Measurements from ENCODE around the gene ITGB2.

Gene ITGB2

GRCh38 chr21:44920694-44921604, at the start of gene ITGB2:
Gene ITGB2, minus strand, starts transcription at chr21:44920899. Its CDS starts 10,117 bp downstream, at chr21:44910782.
- Histone ChIP-seq H3K4me3 (peak within 1 kb of the TSS; percentile 32 to 52 (median 42)), H3K27ac (peak within 1 kb of the TSS in 20 of 21 experiments; percentile 3 to 99 (median 80))

- Histone ChIP-seq H3K4me3 (no peak overlapping the region), H3K27ac (peak overlapping the region in 3 of 21 experiments; percentile 10 to 56 (median 19))
Observed at GRCh38 chr21:44969931-44970755, 49.4 kb upstream of the ITGB2 start.

- Histone ChIP-seq H3K27ac (peak overlapping the region in 8 of 21 experiments; percentile 10 to 66 (median 45)), H3K4me3 (no peak overlapping the region)
Observed at GRCh38 chr21:44969066-44969670, 48.5 kb upstream of the ITGB2 start.

- peak overlapping the region in 15 of 21 experiments; percentile 5 to 74 (median 51) for H3K27ac ChIP-seq
- no peak overlapping the region for H3K4me3 ChIP-seq
Observed at GRCh38 chr21:44967082-44968047, 46.7 kb upstream of the ITGB2 start.

GRCh38 chr21:44966135-44967081, 45.7 kb upstream of the ITGB2 start:
- Histone ChIP-seq H3K4me3 (no peak overlapping the region), H3K27ac (peak overlapping the region in 12 of 21 experiments; percentile 5 to 74 (median 46))

GRCh38 chr21:44965251-44966022, 44.7 kb upstream of the ITGB2 start:
- Histone ChIP-seq H3K4me3 (no peak overlapping the region), H3K27ac (peak overlapping the region in 3 of 21 experiments; percentile 16 to 56 (median 19))

GRCh38 chr21:44964381-44964780, 43.7 kb upstream of the ITGB2 start:
- no peak overlapping the region for H3K4me3 ChIP-seq
- no peak overlapping the region for H3K27ac ChIP-seq

GRCh38 chr21:44962403-44962966, 41.8 kb upstream of the ITGB2 start:
- H3K4me3 ChIP-seq = no peak overlapping the region
- H3K27ac ChIP-seq = no peak overlapping the region

GRCh38 chr21:44960141-44961092, 39.7 kb upstream of the ITGB2 start:
- Histone ChIP-seq H3K27ac (peak overlapping the region in 1 of 21 experiments; percentile 3), H3K4me3 (no peak overlapping the region)

- H3K4me3 ChIP-seq = no peak overlapping the region
- H3K27ac ChIP-seq = peak overlapping the region in 12 of 21 experiments; percentile 19 to 66 (median 39)
Observed at GRCh38 chr21:44959376-44960091, 38.8 kb upstream of the ITGB2 start.

GRCh38 chr21:44958471-44959191, 37.9 kb upstream of the ITGB2 start:
- no peak overlapping the region for H3K4me3 ChIP-seq
- H3K27ac ChIP-seq = peak overlapping the region in 12 of 21 experiments; percentile 13 to 66 (median 36)

- H3K27ac ChIP-seq = peak overlapping the region in 9 of 21 experiments; percentile 13 to 66 (median 37)
- no peak overlapping the region for H3K4me3 ChIP-seq
Observed at GRCh38 chr21:44957901-44958451, 37.3 kb upstream of the ITGB2 start.

- H3K4me3 ChIP-seq = no peak overlapping the region
- H3K27ac ChIP-seq = peak overlapping the region in 2 of 21 experiments; percentile 41 to 66
Observed at GRCh38 chr21:44957047-44957831, 36.5 kb upstream of the ITGB2 start.

All from skin epidermis (tissue), 12 donors.